GM23248 (cell line): Measurements from ENCODE around the gene OCSTAMP. TPM values are rescaled to one million over a fixed set of nuclear protein-coding genes. Genes with fewer than 3 reads are reported as not detected.

Experiments
- DNase-seq: peaks from one replicate; pipeline ENCODE4 v3.0.0-alpha.2; 2015
- H2AFZ ChIP-seq: fragments of 200-600 bp; sonication (generic); 2 replicates; pipeline ENCODE4 v1.6.1; 2016; ENCODE audit warnings: antibody characterized with exemption
- H3F3A ChIP-seq: fragments of 200-600 bp; sonication (generic); 2 replicates; pipeline ENCODE4 v1.6.1; 2016; ENCODE audit warnings: mild to moderate bottlenecking, antibody characterized with exemption, mixed run types; ENCODE audit not compliant: insufficient read depth
- H3K27ac ChIP-seq: fragments of 200-600 bp; sonication (generic); 2 replicates; pipeline ENCODE4 v1.5.1; 2016; ENCODE audit warnings: mild to moderate bottlenecking
- H3K27me3 ChIP-seq: fragments of 200-600 bp; sonication (generic); replicated peaks from 2 replicates; pipeline ENCODE4 v1.6.1; 2016; ENCODE audit warnings: mild to moderate bottlenecking; ENCODE audit not compliant: insufficient read depth
- H3K36me3 ChIP-seq: fragments of 200-600 bp; sonication (generic); 2 replicates; pipeline ENCODE4 v1.6.1; 2016; ENCODE audit warnings: low read depth, mild to moderate bottlenecking
- H3K4me1 ChIP-seq: fragments of 200-600 bp; sonication (generic); 2 replicates; pipeline ENCODE4 v1.6.1; 2016; ENCODE audit warnings: mild to moderate bottlenecking; ENCODE audit not compliant: insufficient read depth
- H3K4me2 ChIP-seq: fragments of 200-600 bp; sonication (generic); one replicate; pipeline ENCODE4 v1.6.1; 2016; ENCODE audit warnings: mild to moderate bottlenecking; ENCODE audit not compliant: unreplicated experiment
- H3K4me3 ChIP-seq: fragments of 200-600 bp; sonication (generic); 2 replicates; pipeline ENCODE4 v1.5.1; 2016; ENCODE audit warnings: mild to moderate bottlenecking
- H3K79me2 ChIP-seq: fragments of 200-600 bp; sonication (generic); 2 replicates; pipeline ENCODE4 v1.6.1; 2016; ENCODE audit warnings: mild to moderate bottlenecking; ENCODE audit not compliant: insufficient read depth
- H3K9ac ChIP-seq: fragments of 200-600 bp; sonication (generic); 2 replicates; pipeline ENCODE4 v1.6.1; 2016; ENCODE audit warnings: mild to moderate bottlenecking
- H3K9me2 ChIP-seq: fragments of 200-600 bp; sonication (generic); 2 replicates; pipeline ENCODE4 v1.6.1; 2016; ENCODE audit warnings: mixed run types, mild to moderate bottlenecking, moderate library complexity; ENCODE audit not compliant: insufficient read depth
- H3K9me3 ChIP-seq: fragments of 200-600 bp; sonication (generic); one replicate; pipeline ENCODE4 v1.6.1; 2017; ENCODE audit warnings: low read depth
- H4K20me1 ChIP-seq: fragments of 200-600 bp; sonication (generic); 2 replicates; pipeline ENCODE4 v1.6.0; 2016; ENCODE audit not compliant: insufficient read depth
- EZH2 ChIP-seq: fragments of 200-600 bp; sonication (generic); IDR thresholded peaks from 2 replicates; pipeline ENCODE4 v1.6.1; 2018; ENCODE audit warnings: antibody characterized with exemption, mild to moderate bottlenecking; ENCODE audit not compliant: insufficient read depth, poor library complexity, severe bottlenecking
- EZH2phosphoT487 ChIP-seq: fragments of 200-600 bp; sonication (generic); IDR thresholded peaks from 2 replicates; pipeline ENCODE4 v1.6.1; 2018; ENCODE audit warnings: antibody characterized with exemption, moderate library complexity, mild to moderate bottlenecking, low read depth; ENCODE audit not compliant: insufficient read depth
- WGBS, 2 experiments: methylation state at CpG; one replicate each; pipeline ENCODE4 v1.1.6; 2015 to 2017; ENCODE audit warnings: low lambda C conversion rate in 2 of 2, low coverage in 1 of 2; ENCODE audit errors: missing lambda C conversion rate in 2 of 2; 5-methylcytosine and 5-hydroxymethylcytosine counted together
- in situ Hi-C: fragments of 300-500 bp; cut with MboI; formaldehyde crosslinking; loops from 2 replicates; pipeline ENCODE4 v1.15.0; 2020
- polyA plus RNA-seq: library from polyadenylated mRNA; unstranded; fragments of >200 nt; fragmentation: Nextera tagmentation; extraction: Ambion mirVana; gene quantifications from 2 replicates; pipeline ENCODE4 v1.2.1, GENCODE V29; 2016
- total RNA-seq: library from RNA; depleted of rRNA; stranded (reverse); fragments of >200 nt; shearing (Covaris generic); gene quantifications from 2 replicates; pipeline ENCODE4 v1.2.3, GENCODE V29; 2014; rRNA removed

The OCSTAMP gene, protein sequence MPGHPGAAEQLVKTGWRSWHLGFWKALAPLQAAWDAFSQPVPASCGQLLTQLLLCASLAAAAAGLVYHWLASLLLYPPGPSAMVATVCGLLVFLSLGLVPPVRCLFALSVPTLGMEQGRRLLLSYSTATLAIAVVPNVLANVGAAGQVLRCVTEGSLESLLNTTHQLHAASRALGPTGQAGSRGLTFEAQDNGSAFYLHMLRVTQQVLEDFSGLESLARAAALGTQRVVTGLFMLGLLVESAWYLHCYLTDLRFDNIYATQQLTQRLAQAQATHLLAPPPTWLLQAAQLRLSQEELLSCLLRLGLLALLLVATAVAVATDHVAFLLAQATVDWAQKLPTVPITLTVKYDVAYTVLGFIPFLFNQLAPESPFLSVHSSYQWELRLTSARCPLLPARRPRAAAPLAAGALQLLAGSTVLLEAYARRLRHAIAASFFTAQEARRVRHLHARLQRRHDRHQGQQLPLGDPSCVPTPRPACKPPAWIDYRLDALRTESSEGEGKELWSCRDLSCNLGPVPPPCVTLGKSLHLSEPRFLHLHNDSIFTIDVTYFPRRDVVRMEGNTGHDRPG
- total RNA-seq = not detected in 2 replicates
- not detected in 2 replicates for polyA plus RNA-seq

GRCh38 chr20:46550461-46550860, at the start of gene OCSTAMP:
TSS of gene OCSTAMP (minus strand) at chr20:46550654. CDS start at chr20:46550560, 94 bp downstream.
- Histone ChIP-seq H3K4me1 (no peaks in the 10 kb centered on the region), H2AFZ (no peak within 1 kb of the TSS), H3K27ac (no peak within 1 kb of the TSS), H3K4me3 (no peak within 1 kb of the TSS), H3K27me3 (no peaks in the 10 kb centered on the region), H3K36me3 (no peaks in the 10 kb centered on the region), H3K9ac (no peak within 1 kb of the TSS), H3K9me3 (no peaks in the 10 kb centered on the region), H3K4me2 (no peak within 1 kb of the TSS), H3K9me2 (no peaks in the 10 kb centered on the region), H3F3A (no peaks in the 10 kb centered on the region), H3K79me2 (no peaks in the 10 kb centered on the region), H4K20me1 (no peaks in the 10 kb centered on the region)
- in situ Hi-C loops = no loop called here
- no peak for TF ChIP-seq EZH2phosphoT487
- no peak for TF ChIP-seq EZH2
- no peak for DNase-seq
- WGBS, 2 experiments = 41 to 52% methylated on average over 9 of the region's 9 CpGs

DNA sequence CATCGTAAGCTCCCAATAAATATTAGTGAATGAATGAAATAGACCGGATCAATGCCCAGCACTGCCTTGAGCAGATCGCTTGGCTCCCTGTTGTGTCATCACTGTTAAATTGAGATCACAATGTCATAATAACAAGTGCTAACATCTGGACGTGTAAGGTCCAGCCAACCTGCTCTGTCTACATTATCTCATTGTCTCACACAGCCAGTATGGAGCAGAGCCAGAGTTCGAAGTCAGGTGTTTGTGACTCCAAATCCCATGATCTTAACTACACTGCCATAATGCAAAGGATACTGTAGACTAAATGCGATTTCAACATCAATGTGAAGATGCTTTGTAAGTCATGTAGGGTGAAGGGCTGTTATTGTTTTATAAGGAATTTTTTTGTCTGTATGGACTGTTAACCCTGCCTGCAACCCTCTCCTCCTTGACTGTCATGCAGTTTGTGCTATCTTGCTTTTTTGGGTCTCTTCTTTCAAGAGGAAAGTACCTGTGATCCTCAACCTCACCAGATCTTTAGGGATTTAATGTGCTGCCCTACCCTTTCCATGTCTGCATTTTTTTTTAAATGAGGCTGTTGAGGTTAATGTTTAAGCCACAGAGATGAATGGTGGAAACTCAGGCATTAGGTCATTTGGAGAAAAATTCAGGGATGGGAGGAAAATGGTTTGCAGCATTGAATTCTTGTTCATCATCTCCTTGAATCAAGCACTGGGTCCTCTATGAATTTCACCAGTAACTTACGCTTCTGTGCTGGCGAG, 49.0 kb upstream of the OCSTAMP start:
- no peak overlapping the region for H2AFZ ChIP-seq

GRCh38 chr20:46595933-46596332, 45.5 kb upstream of the OCSTAMP start:
- H3K4me3 ChIP-seq = no peak overlapping the region
- H3K4me2 ChIP-seq = no peak overlapping the region
- no peak overlapping the region for H3K27ac ChIP-seq
- no peaks in the 10 kb centered on the region for H4K20me1 ChIP-seq
- 84 to 85% methylated on average over 8 of the region's 8 CpGs for WGBS, 2 experiments
- H3K27me3 ChIP-seq = no peaks in the 10 kb centered on the region
- H2AFZ ChIP-seq = no peak overlapping the region
- H3K4me1 ChIP-seq = no peaks in the 10 kb centered on the region
- no peaks in the 10 kb centered on the region for H3K9me2 ChIP-seq
- no peaks in the 10 kb centered on the region for H3K9me3 ChIP-seq
- TF ChIP-seq EZH2 (no peak), EZH2phosphoT487 (no peak)
- in situ Hi-C loops = no loop called here
- H3K36me3 ChIP-seq = no peaks in the 10 kb centered on the region
- no peaks in the 10 kb centered on the region for H3F3A ChIP-seq
- H3K79me2 ChIP-seq = no peaks in the 10 kb centered on the region
- no peak overlapping the region for H3K9ac ChIP-seq
- DNase-seq = no peak

More for the DNA sequence above, 49.0 kb upstream of the OCSTAMP start:
- no peak for DNase-seq
- H3K4me1 ChIP-seq = no peaks in the 10 kb centered on the region
- H4K20me1 ChIP-seq = no peaks in the 10 kb centered on the region
- no peak overlapping the region for H3K27ac ChIP-seq
- 73 to 77% methylated on average over 8 of the region's 8 CpGs for WGBS, 2 experiments
- H3K9me2 ChIP-seq = no peaks in the 10 kb centered on the region
- H3K4me3 ChIP-seq = no peak overlapping the region
- H3K79me2 ChIP-seq = no peaks in the 10 kb centered on the region
- no peaks in the 10 kb centered on the region for H3K9me3 ChIP-seq
- no peak for TF ChIP-seq EZH2phosphoT487
- TF ChIP-seq EZH2 = no peak
- in situ Hi-C loops = no loop called here
- no peaks in the 10 kb centered on the region for H3K27me3 ChIP-seq
- H3F3A ChIP-seq = no peaks in the 10 kb centered on the region
- no peak overlapping the region for H3K9ac ChIP-seq
- H3K36me3 ChIP-seq = no peaks in the 10 kb centered on the region
- no peak overlapping the region for H3K4me2 ChIP-seq

DNA sequence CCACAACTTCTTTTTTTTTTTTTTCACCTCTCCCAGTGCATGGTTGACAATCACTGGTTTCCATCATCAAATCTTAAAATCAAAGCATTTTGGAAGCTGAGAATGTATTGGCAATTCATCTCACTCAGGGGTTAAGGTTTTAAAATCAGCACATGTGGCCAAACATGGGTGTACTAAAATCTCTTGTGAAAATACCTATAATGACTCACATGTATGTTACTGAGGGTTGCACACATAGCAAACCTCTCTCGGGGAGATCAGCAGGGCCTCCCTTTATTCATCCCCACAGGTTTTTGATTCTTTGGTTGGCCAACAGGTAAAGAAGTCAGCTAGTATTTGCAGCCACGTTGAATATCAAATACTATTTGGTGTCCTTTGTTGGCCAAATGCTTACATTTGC, 44.3 kb upstream of the OCSTAMP start:
- no peak for TF ChIP-seq EZH2
- no peak for TF ChIP-seq EZH2phosphoT487
- no peaks in the 10 kb centered on the region for H3K79me2 ChIP-seq
- H3K36me3 ChIP-seq = no peaks in the 10 kb centered on the region
- H4K20me1 ChIP-seq = no peaks in the 10 kb centered on the region
- WGBS, 2 experiments = 23 to 24% methylated on average over 2 of the region's 2 CpGs
- H3K9ac ChIP-seq = no peak overlapping the region
- in situ Hi-C loops = no loop called here
- H3K4me1 ChIP-seq = no peaks in the 10 kb centered on the region
- H2AFZ ChIP-seq = no peak overlapping the region
- H3K27ac ChIP-seq = no peak overlapping the region
- H3F3A ChIP-seq = no peaks in the 10 kb centered on the region
- no peak overlapping the region for H3K4me3 ChIP-seq
- DNase-seq = no peak
- no peak overlapping the region for H3K4me2 ChIP-seq
- no peaks in the 10 kb centered on the region for H3K9me2 ChIP-seq
- H3K27me3 ChIP-seq = no peaks in the 10 kb centered on the region
- H3K9me3 ChIP-seq = no peaks in the 10 kb centered on the region
